ENCODE measurements around the gene CELSR1.

- TF ChIP-seq POLR2A (IDR thresholded peaks at IDR 0.05), result no peak
- TF ChIP-seq, protein P1, sequence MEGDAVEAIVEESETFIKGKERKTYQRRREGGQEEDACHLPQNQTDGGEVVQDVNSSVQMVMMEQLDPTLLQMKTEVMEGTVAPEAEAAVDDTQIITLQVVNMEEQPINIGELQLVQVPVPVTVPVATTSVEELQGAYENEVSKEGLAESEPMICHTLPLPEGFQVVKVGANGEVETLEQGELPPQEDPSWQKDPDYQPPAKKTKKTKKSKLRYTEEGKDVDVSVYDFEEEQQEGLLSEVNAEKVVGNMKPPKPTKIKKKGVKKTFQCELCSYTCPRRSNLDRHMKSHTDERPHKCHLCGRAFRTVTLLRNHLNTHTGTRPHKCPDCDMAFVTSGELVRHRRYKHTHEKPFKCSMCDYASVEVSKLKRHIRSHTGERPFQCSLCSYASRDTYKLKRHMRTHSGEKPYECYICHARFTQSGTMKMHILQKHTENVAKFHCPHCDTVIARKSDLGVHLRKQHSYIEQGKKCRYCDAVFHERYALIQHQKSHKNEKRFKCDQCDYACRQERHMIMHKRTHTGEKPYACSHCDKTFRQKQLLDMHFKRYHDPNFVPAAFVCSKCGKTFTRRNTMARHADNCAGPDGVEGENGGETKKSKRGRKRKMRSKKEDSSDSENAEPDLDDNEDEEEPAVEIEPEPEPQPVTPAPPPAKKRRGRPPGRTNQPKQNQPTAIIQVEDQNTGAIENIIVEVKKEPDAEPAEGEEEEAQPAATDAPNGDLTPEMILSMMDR (IDR thresholded peaks at IDR 0.05), result no peak
Observed at GRCh38 chr22:46323162-46323561, 214.3 kb downstream of the CELSR1 start.

Measured in lower leg skin (tissue), 3 donors.